PFSK-1 (cell line): ENCODE results near the gene ATP1B3.

Source experiments
- POLR2AphosphoS5 ChIP-seq: IDR thresholded peaks from 2 replicates; pipeline ENCODE4 v1.6.1; 2012; ENCODE audit warnings: low read depth, mild to moderate bottlenecking, control low read depth, low read length, moderate library complexity
- TAF1 ChIP-seq: IDR thresholded peaks from 2 replicates; pipeline ENCODE4 v1.6.1; 2012; ENCODE audit warnings: low read length, control low read depth, borderline replicate concordance; ENCODE audit not compliant: insufficient read depth

GRCh38 chr3:141894524-141895176 lies 18.2 kb downstream of the ATP1B3 start:
- TF ChIP-seq POLR2AphosphoS5 = no peak
- TF ChIP-seq TAF1 = no peak
